Measurements from ENCODE around the gene TTC17.

GRCh38 chr11:43359422-43359818, 700 bp downstream of the TTC17 start:
- no peak for TF ChIP-seq CTCF (IDR thresholded peaks at IDR 0.05)
- no peak for TF ChIP-seq EZH2 (IDR thresholded peaks at IDR 0.05)
- no peak for TF ChIP-seq EZH2phosphoT487 (IDR thresholded peaks at IDR 0.05)
